ENCODE measurements around the gene DNAJC16.

DNA sequence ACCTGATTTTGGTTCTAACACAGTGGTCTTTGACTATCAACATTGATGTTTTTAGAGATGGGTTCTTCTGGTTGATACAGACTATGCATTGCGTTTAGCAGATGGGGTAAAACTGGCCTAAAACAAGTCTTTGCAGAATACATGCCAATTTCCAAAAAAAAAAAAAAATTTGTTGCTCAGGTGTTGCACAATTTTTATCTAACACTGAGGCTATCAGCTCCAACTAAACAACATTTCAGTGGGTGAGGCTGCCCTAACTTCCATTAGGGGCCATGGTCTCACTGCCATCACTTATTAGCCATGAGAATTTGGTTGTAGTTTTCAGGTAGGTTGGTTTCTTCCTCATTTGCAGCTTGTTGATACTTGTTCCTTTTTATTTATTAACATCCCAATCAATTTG lies 44.2 kb downstream of the DNAJC16 start:
- TF ChIP-seq POLR2AphosphoS5 (IDR thresholded peaks at IDR 0.05; ENCODE audit: low read depth, low read length) (no peak), CREB1 (IDR thresholded peaks at IDR 0.05) (no peak), CREB1 (CRISPR knock-in tag; IDR thresholded peaks at IDR 0.05) (no peak), KDM1A (CRISPR knock-in tag; IDR thresholded peaks at IDR 0.05) (no peak), KLF9 (CRISPR knock-in tag; IDR thresholded peaks at IDR 0.05; ENCODE audit: low read depth) (no peak), EP300 (IDR thresholded peaks at IDR 0.05; ENCODE audit: low read depth in 2 of 2, low read length in 2 of 2) (no peak), EP300 (CRISPR knock-in tag; IDR thresholded peaks at IDR 0.05; ENCODE audit: borderline replicate concordance) (no peak), SP2 (CRISPR knock-in tag; IDR thresholded peaks at IDR 0.05) (no peak), NR2F6 (IDR thresholded peaks at IDR 0.05) (no peak), NR2F6 (CRISPR knock-in tag; IDR thresholded peaks at IDR 0.05) (no peak), PPARG (CRISPR knock-in tag; conservative IDR thresholded peaks at IDR 0.05) (no peak), POLR2A (IDR thresholded peaks at IDR 0.05; ENCODE audit: insufficient read depth in 1 of 2, low read depth in 2 of 2, low read length in 2 of 2) (no peak), ZNF143 (CRISPR knock-in tag; IDR thresholded peaks at IDR 0.05) (no peak), POLR2AphosphoS2 (IDR thresholded peaks at IDR 0.05; ENCODE audit: low read depth, low read length) (no peak)
- TF ChIP-seq, protein P1, sequence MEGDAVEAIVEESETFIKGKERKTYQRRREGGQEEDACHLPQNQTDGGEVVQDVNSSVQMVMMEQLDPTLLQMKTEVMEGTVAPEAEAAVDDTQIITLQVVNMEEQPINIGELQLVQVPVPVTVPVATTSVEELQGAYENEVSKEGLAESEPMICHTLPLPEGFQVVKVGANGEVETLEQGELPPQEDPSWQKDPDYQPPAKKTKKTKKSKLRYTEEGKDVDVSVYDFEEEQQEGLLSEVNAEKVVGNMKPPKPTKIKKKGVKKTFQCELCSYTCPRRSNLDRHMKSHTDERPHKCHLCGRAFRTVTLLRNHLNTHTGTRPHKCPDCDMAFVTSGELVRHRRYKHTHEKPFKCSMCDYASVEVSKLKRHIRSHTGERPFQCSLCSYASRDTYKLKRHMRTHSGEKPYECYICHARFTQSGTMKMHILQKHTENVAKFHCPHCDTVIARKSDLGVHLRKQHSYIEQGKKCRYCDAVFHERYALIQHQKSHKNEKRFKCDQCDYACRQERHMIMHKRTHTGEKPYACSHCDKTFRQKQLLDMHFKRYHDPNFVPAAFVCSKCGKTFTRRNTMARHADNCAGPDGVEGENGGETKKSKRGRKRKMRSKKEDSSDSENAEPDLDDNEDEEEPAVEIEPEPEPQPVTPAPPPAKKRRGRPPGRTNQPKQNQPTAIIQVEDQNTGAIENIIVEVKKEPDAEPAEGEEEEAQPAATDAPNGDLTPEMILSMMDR (CRISPR knock-in tag; IDR thresholded peaks at IDR 0.05) = no peak
- TF ChIP-seq, protein P2, sequence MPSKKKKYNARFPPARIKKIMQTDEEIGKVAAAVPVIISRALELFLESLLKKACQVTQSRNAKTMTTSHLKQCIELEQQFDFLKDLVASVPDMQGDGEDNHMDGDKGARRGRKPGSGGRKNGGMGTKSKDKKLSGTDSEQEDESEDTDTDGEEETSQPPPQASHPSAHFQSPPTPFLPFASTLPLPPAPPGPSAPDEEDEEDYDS (CRISPR knock-in tag; IDR thresholded peaks at IDR 0.05) = no peak

Measured in HepG2 (cell line).